K562 (cell line): Measurements from ENCODE around the gene TMEM229B. TPM values are rescaled to one million over a fixed set of nuclear protein-coding genes. Genes with fewer than 3 reads are reported as not detected.
A peak's percentile ranks its signal among the peaks of the same experiment; 100 is the strongest.

Source experiments
- ATAC-seq: fragments of 200-7000 bp; cut with Tn5 transposase; 3 replicates; pipeline ENCODE4 v1.9.1; 2020; ENCODE audit warnings: moderate library complexity
- BruUV-seq: library from RNA; stranded (reverse); fragments of 400-500 nt; replicated peaks from 2 replicates; lab custom pipeline; 2021; lab: Mats Ljungman, UMichigan
- CTCF ChIA-PET: fragments of 300-600 bp; formaldehyde crosslinking; extraction: SDS; loops from one replicate; lab custom pipeline; 2021; ENCODE audit warnings: low intra/inter-chr PET ratio; lab: Yijun Ruan, JAX
- POLR2A ChIA-PET: fragments of 300-600, 350-650 bp; sonication (Branson Sonifier 250); formaldehyde crosslinking; extraction: SDS; loops from one replicate; lab custom pipeline; 2021; ENCODE audit warnings: antibody characterized with exemption, inconsistent platforms; lab: Yijun Ruan, JAX
- DNase-seq, 4 experiments: peaks; one replicate each; pipeline versions ENCODE4 v3.0.0 to v3.0.0-alpha.2; 2011 to 2018; ENCODE audit warnings: low spot score in 3 of 4, mixed read lengths in 3 of 4; ENCODE audit errors: extremely low read depth in 1 of 4
- FAIRE-seq: peaks from 2 replicates; lab custom pipeline; 2011; peaks lifted over from hg19 to GRCh38; lab: Jason Lieb, UNC
- H2AFZ ChIP-seq: 2 replicates; pipeline ENCODE4 v1.6.0; 2011; ENCODE audit warnings: low read depth, low read length, control low read depth, inconsistent platforms
- H3K27ac ChIP-seq: fragments of 200-600 bp; 3 replicates; pipeline ENCODE4 v1.8.0; 2011; ENCODE audit warnings: low read depth, mild to moderate bottlenecking, control low read depth, inconsistent platforms, low read length, moderate library complexity, mixed read lengths; ENCODE audit errors: extremely low read depth
- H3K27me3 ChIP-seq, 2 experiments: fragments of 300-600 bp in 1 of 2; 2 replicates in 1 of 2; 3 replicates in 1 of 2; pipeline versions ENCODE4 v1.6.0 to v1.8.0; 2011; ENCODE audit warnings: inconsistent platforms in 2 of 2, low read length in 2 of 2, mild to moderate bottlenecking in 1 of 2, mixed read lengths in 1 of 2, moderate library complexity in 1 of 2; ENCODE audit not compliant: control insufficient read depth in 2 of 2, insufficient read depth in 2 of 2
- H3K36me3 ChIP-seq: fragments of 300-600 bp; 3 replicates; pipeline ENCODE4 v1.8.0; 2011; ENCODE audit warnings: mild to moderate bottlenecking, low read length, inconsistent platforms; ENCODE audit not compliant: control insufficient read depth, insufficient read depth
- H3K4me1 ChIP-seq, 2 experiments: fragments of 200-600 bp in 1 of 2; replicated peaks in 1 of 2; 2 replicates in 1 of 2; 3 replicates in 1 of 2; pipeline versions ENCODE4 v1.5.1 to v1.8.0; 2011; ENCODE audit warnings: inconsistent platforms in 2 of 2, low read length in 2 of 2, mild to moderate bottlenecking in 1 of 2, mixed read lengths in 1 of 2, moderate library complexity in 1 of 2; ENCODE audit not compliant: control insufficient read depth in 2 of 2, insufficient read depth in 2 of 2
- H3K4me2 ChIP-seq: 2 replicates; pipeline ENCODE4 v1.6.1; 2011; ENCODE audit warnings: low read length, control low read depth, inconsistent platforms, mixed read lengths; ENCODE audit not compliant: insufficient read depth
- H3K4me3 ChIP-seq: fragments of 200-600 bp; sonication (generic), shearing (Covaris generic); 2 replicates; pipeline ENCODE4 v1.5.1; 2016; ENCODE audit warnings: control low read depth, inconsistent platforms
- H3K79me2 ChIP-seq: fragments of 200-600 bp; 3 replicates; pipeline ENCODE4 v1.8.0; 2011; ENCODE audit warnings: low read length, inconsistent platforms; ENCODE audit not compliant: control insufficient read depth, insufficient read depth
- H3K9ac ChIP-seq, 2 experiments: 2 replicates each; pipeline versions ENCODE4 v1.6.0 to v1.6.1; 2011; ENCODE audit warnings: low read depth in 2 of 2, low read length in 2 of 2, control low read depth in 1 of 2, inconsistent platforms in 1 of 2, mild to moderate bottlenecking in 1 of 2, mixed read lengths in 1 of 2; ENCODE audit not compliant: insufficient read depth in 1 of 2
- H3K9me1 ChIP-seq: one replicate; pipeline ENCODE4 v1.6.0; 2011; ENCODE audit warnings: inconsistent platforms, mild to moderate bottlenecking, low read length, moderate library complexity; ENCODE audit not compliant: control insufficient read depth, insufficient read depth
- H3K9me3 ChIP-seq: replicated peaks from 2 replicates; pipeline ENCODE4 v1.5.1; 2011; ENCODE audit warnings: low read depth, low read length, inconsistent platforms; ENCODE audit not compliant: control insufficient read depth, insufficient read depth
- H4K20me1 ChIP-seq: replicated peaks from 2 replicates; pipeline ENCODE4 v1.6.1; 2011; ENCODE audit warnings: low read length, inconsistent platforms, mixed read lengths; ENCODE audit not compliant: control insufficient read depth, insufficient read depth
- CBX1 ChIP-seq: sonication (generic); IDR thresholded peaks from 2 replicates; pipeline ENCODE4 v1.6.1; 2016; ENCODE audit warnings: antibody characterized with exemption, low read depth, mild to moderate bottlenecking
- CBX3 ChIP-seq, 2 experiments: IDR thresholded peaks; 1 replicate in 1 of 2; 2 replicates in 1 of 2; pipeline ENCODE4 v1.6.1; 2012; ENCODE audit warnings: inconsistent platforms in 2 of 2, low read length in 2 of 2, borderline replicate concordance in 1 of 2, control low read depth in 1 of 2
- CBX5 ChIP-seq: IDR thresholded peaks from 2 replicates; pipeline ENCODE4 v1.6.1; 2014; ENCODE audit warnings: low read depth, borderline replicate concordance
- E2F6 ChIP-seq, 2 experiments: IDR thresholded peaks; 2 replicates each; pipeline ENCODE4 v1.6.1; 2011; ENCODE audit warnings: borderline replicate concordance in 1 of 2, control low read depth in 1 of 2, low read depth in 1 of 2, low read length in 1 of 2, mild to moderate bottlenecking in 1 of 2, mixed read lengths in 1 of 2, moderate library complexity in 1 of 2; ENCODE audit not compliant: insufficient read depth in 1 of 2, insufficient read length in 1 of 2, poor library complexity in 1 of 2, severe bottlenecking in 1 of 2; ENCODE audit errors: extremely low read depth in 1 of 2
- MTF1 ChIP-seq: fragments of 250-450 bp; sonication (Bioruptor Pico); IDR thresholded peaks from 2 replicates; pipeline ENCODE4 v1.9.0; 2021; ENCODE audit warnings: moderate library complexity, mild to moderate bottlenecking, inconsistent platforms, borderline replicate concordance
- POU5F1 ChIP-seq: fragments of 150-350 bp; IDR thresholded peaks from 2 replicates; pipeline ENCODE4 v1.6.1; 2014; ENCODE audit warnings: borderline replicate concordance, low read length, low read depth, mild to moderate bottlenecking; ENCODE audit not compliant: partially characterized antibody
- RERE ChIP-seq: sonication (generic); formaldehyde crosslinking; IDR thresholded peaks from 2 replicates; pipeline ENCODE4 v1.8.0; 2023; ENCODE audit warnings: missing genetic modification reagents, mild to moderate bottlenecking, borderline replicate concordance
- TRIM24 ChIP-seq, 2 experiments: fragments of 450-650 bp; IDR thresholded peaks; 2 replicates each; pipeline ENCODE4 v1.6.1; 2016
- TRIM28 ChIP-seq: fragments of 450-650 bp; IDR thresholded peaks from 2 replicates; pipeline ENCODE4 v1.6.1; 2017
- YBX1 ChIP-seq: fragments of 450-650 bp; IDR thresholded peaks from 2 replicates; pipeline ENCODE4 v1.7.1; 2016; ENCODE audit warnings: mild to moderate bottlenecking
- ZNF280A ChIP-seq: fragments of 450-650 bp; IDR thresholded peaks from 2 replicates; pipeline ENCODE4 v1.6.1; 2018; ENCODE audit warnings: mild to moderate bottlenecking, low read depth; ENCODE audit not compliant: partially characterized antibody
- ZNF561 ChIP-seq: fragments of 450-650 bp; formaldehyde crosslinking; conservative IDR thresholded peaks from 2 replicates; pipeline ENCODE4 v1.4.0; 2020; ENCODE audit warnings: mild to moderate bottlenecking, moderate library complexity
- WGBS: fragments of 100-300 bp; shearing (Covaris generic); methylation state at CpG from one replicate; pipeline ENCODE4 v1.1.6; 2016; ENCODE audit warnings: low coverage, mixed read lengths; ENCODE audit not compliant: insufficient coverage; ENCODE audit errors: missing lambda C conversion rate; 5-methylcytosine and 5-hydroxymethylcytosine counted together
- in situ Hi-C: fragments of 300-500 bp; cut with MboI; formaldehyde crosslinking; loops from 4 replicates; pipeline ENCODE4 v1.15.0; 2018; ENCODE audit warnings: inconsistent platforms, mixed read lengths
- intact Hi-C: fragments of 100-400 bp; cut with micrococcal nuclease; formaldehyde crosslinking; loops from 2 replicates; pipeline ENCODE4 v1.14.2; 2022
- polyA plus RNA-seq, 8 experiments: library from polyadenylated mRNA; depleted of rRNA in 4 of 8; stranded (reverse) in 5 of 8; unstranded in 3 of 8; fragments of >200 nt; fragmentation: Nextera tagmentation in 2 of 8; fragmentation: Illumina TruSeq in 1 of 8; extraction: Ambion mirVana in 2 of 8; extraction: Trizol in 1 of 8; gene quantifications; 2 replicates each; pipeline versions ENCODE4 v1.2.1 to v1.2.3, GENCODE V29; 2011 to 2014; ENCODE audit warnings: inconsistent platforms in 1 of 8, missing spikeins in 1 of 8
- total RNA-seq, 7 experiments: library from RNA; depleted of rRNA in 6 of 7; stranded (reverse); fragments of >200 nt in 6 of 7; fragmentation: Illumina TruSeq in 2 of 7; extraction: Trizol in 2 of 7; gene quantifications; 2 replicates each; pipeline versions ENCODE4 v1.2.1 to v1.2.3, GENCODE V29; 2011 to 2021; ENCODE audit warnings: low replicate concordance in 1 of 7

Gene TMEM229B
- total and polyA plus RNA-seq, 9 of the 15 experiments (the other 6 are each of a cell fraction or from before 2014, with no cell fraction given): not detected

GRCh38 chr14:67493092-67493717, 4.7 kb upstream of the TMEM229B start:
- no peak for TF ChIP-seq RERE
- TF ChIP-seq ZNF561 (CRISPR knock-in tag): peak; percentile 81
- peak in 1 of 2 experiments; percentile 96; a peak in 2 of 3 replicates for TF ChIP-seq CBX3 (IDR thresholded peaks at IDR 0.05; ENCODE audit: borderline replicate concordance in 1 of 2, low read length in 2 of 2)
- peak in 1 of 2 experiments; percentile 50; a peak in 1 of 4 replicates for TF ChIP-seq TRIM24 (IDR thresholded peaks at IDR 0.05)
- peak; percentile 89 for TF ChIP-seq ZNF280A
- TF ChIP-seq CBX5: peak; percentile 89; the same call in 1 of the 2 replicates
- peak; percentile 79; the same call in 1 of the 2 replicates for TF ChIP-seq TRIM28
- no peak for TF ChIP-seq MTF1 (CRISPR knock-in tag)
- no peak for TF ChIP-seq POU5F1
- TF ChIP-seq CBX1: 0 out of 2 replicates have a peak, but pooled peaks have one; percentile 56
- TF ChIP-seq YBX1: no peak
- TF ChIP-seq E2F6 (IDR thresholded peaks at IDR 0.05; ENCODE audit: borderline replicate concordance in 1 of 2, extremely low read depth in 1 of 2, insufficient read depth in 1 of 2, insufficient read length in 1 of 2, low read depth in 1 of 2, low read length in 1 of 2, poor library complexity in 1 of 2, severe bottlenecking in 1 of 2): peak in 1 of 2 experiments; percentile 26
- ChIA-PET CTCF (no interaction called here), POLR2A (no interaction called here)
- DNase-seq (no peak), ATAC-seq (no peak), FAIRE-seq (no peak)
- Histone ChIP-seq H3K4me1 (no peaks in the 10 kb centered on the region; a peak in 1 of 5 replicates), H4K20me1 (no peaks in the 10 kb centered on the region), H3K9me3 (peaks cover 5% of the 10 kb centered on the region; the same call in 1 of the 2 replicates), H3K27ac (no peak overlapping the region), H3K9me1 (no peaks in the 10 kb centered on the region), H2AFZ (no peak overlapping the region), H3K79me2 (no peaks in the 10 kb centered on the region), H3K36me3 (no peaks in the 10 kb centered on the region), H3K27me3 (peaks cover 4 to 9% of the 10 kb centered on the region in 2 experiments; a peak in 3 of 5 replicates), H3K4me3 (no peak overlapping the region), H3K9ac (no peak overlapping the region), H3K4me2 (no peak overlapping the region)
- BruUV-seq: no TSS peak
- intact Hi-C loops (no loop called here), in situ Hi-C loops (no loop called here)
- WGBS: 12% methylated on average over 8 of the region's 8 CpGs
